Ascending aorta (tissue), 2 donors: ENCODE results near the gene BBS4. TPM values are rescaled to one million over a fixed set of nuclear protein-coding genes. Genes with fewer than 3 reads are reported as not detected.

Experiments
- DNase-seq, 2 donors: peaks; one replicate each; pipeline ENCODE4 v3.0.0-alpha.2; 2019; ENCODE audit warnings: low spot score in 2 of 2
- H3K27ac ChIP-seq, 2 donors: fragments of 200-600 bp; sonication (generic); one replicate each; pipeline ENCODE4 v1.5.1; 2016 to 2017; ENCODE audit warnings: mild to moderate bottlenecking in 1 of 2
- H3K27me3 ChIP-seq: fragments of 200-600 bp; sonication (generic); one replicate; pipeline ENCODE4 v1.5.1; 2017
- H3K36me3 ChIP-seq, 2 donors: fragments of 200-600 bp; sonication (generic); one replicate each; pipeline ENCODE4 v1.5.1; 2016
- H3K4me1 ChIP-seq, 2 donors: fragments of 200-600 bp; sonication (generic); one replicate each; pipeline ENCODE4 v1.5.1; 2016 to 2017; ENCODE audit warnings: mild to moderate bottlenecking in 1 of 2
- H3K4me3 ChIP-seq, 2 donors: fragments of 200-600 bp; sonication (generic); one replicate each; pipeline ENCODE4 v1.5.1; 2016 to 2017; ENCODE audit warnings: mild to moderate bottlenecking in 1 of 2
- H3K9me3 ChIP-seq, 2 donors: fragments of 200-600 bp; sonication (generic); one replicate each; pipeline ENCODE4 v1.5.1; 2016
- intact Hi-C: fragments of 100-400 bp; cut with DNase I; formaldehyde crosslinking; loops from one replicate; pipeline ENCODE4 v1.15.1; 2023
- total RNA-seq: library from RNA; depleted of rRNA; stranded (reverse); fragments of >200 nt; gene quantifications from one replicate; pipeline ENCODE4 v1.1.0, GENCODE V29; 2016
- TF ChIP-seq, protein P1 (sequence below), 3 experiments: fragments of 200-600 bp in 2 of 3; fragments of 450-650 bp in 1 of 3; sonication (generic) in 2 of 3; IDR thresholded peaks; one replicate each; pipeline ENCODE4 v1.5.1; 2016 to 2019; ENCODE audit warnings: antibody characterized with exemption in 3 of 3, mild to moderate bottlenecking in 1 of 3, moderate library complexity in 1 of 3

BBS4 gene
- total RNA-seq, 1 donor from 2014 or later: 9.9 TPM

GRCh38 chr15:72685301-72685924 is 594 bp upstream of the BBS4 start:
- TF ChIP-seq, protein P1, sequence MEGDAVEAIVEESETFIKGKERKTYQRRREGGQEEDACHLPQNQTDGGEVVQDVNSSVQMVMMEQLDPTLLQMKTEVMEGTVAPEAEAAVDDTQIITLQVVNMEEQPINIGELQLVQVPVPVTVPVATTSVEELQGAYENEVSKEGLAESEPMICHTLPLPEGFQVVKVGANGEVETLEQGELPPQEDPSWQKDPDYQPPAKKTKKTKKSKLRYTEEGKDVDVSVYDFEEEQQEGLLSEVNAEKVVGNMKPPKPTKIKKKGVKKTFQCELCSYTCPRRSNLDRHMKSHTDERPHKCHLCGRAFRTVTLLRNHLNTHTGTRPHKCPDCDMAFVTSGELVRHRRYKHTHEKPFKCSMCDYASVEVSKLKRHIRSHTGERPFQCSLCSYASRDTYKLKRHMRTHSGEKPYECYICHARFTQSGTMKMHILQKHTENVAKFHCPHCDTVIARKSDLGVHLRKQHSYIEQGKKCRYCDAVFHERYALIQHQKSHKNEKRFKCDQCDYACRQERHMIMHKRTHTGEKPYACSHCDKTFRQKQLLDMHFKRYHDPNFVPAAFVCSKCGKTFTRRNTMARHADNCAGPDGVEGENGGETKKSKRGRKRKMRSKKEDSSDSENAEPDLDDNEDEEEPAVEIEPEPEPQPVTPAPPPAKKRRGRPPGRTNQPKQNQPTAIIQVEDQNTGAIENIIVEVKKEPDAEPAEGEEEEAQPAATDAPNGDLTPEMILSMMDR (IDR thresholded peaks at IDR 0.05): no peak
- Histone ChIP-seq H3K27ac (peak overlapping the region; percentile 88 to 92), H3K4me1 (peaks cover 0 to 8% of the 10 kb centered on the region in 2 donors), H3K9me3 (no peaks in the 10 kb centered on the region), H3K4me3 (peak overlapping the region; percentile 59 to 77), H3K36me3 (no peaks in the 10 kb centered on the region), H3K27me3 (no peaks in the 10 kb centered on the region)
- DNase-seq: no peak
- intact Hi-C loops: loop anchor here (5.0 kb wide), 1 partner anchor 213 kb away; the partner anchor contains the start of gene ARIH1

GRCh38 chr15:72688697-72689096 is 2.7 kb downstream of the BBS4 start:
- intact Hi-C loops: loop anchor here (5.0 kb wide), 1 partner anchor 216 kb away; the partner anchor contains the start of gene ARIH1
- Histone ChIP-seq H3K9me3 (no peaks in the 10 kb centered on the region), H3K27me3 (no peaks in the 10 kb centered on the region), H3K4me1 (peaks cover 0 to 8% of the 10 kb centered on the region in 2 donors), H3K4me3 (no peak overlapping the region), H3K36me3 (no peaks in the 10 kb centered on the region), H3K27ac (no peak overlapping the region)
- no peak for DNase-seq
- TF ChIP-seq, protein P1 (IDR thresholded peaks at IDR 0.05): no peak

DNA sequence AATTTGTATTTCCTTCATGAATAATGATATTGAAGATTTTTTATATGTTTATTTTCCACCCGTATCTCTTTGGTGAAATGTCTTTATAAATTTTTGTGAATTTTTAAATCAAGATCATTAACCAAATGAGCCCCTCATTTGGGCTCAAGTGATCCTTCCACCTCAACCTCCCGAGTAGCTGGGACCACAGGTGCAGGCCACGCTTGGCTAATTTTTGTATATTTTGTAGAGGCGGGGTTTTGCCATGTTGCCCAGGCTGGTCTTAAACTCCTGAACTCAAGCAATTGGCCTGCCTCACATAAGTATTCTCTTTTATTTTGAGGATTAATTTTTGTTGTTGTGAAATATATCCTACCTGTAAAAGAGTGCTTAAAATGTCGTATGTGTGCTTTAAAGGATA is 4.9 kb downstream of the BBS4 start:
- peaks cover 0 to 3% of the 10 kb centered on the region in 2 donors for H3K4me1 ChIP-seq
- H3K27me3 ChIP-seq: no peaks in the 10 kb centered on the region
- no peaks in the 10 kb centered on the region for H3K36me3 ChIP-seq
- H3K4me3 ChIP-seq: no peak overlapping the region
- TF ChIP-seq, protein P1 (IDR thresholded peaks at IDR 0.05): no peak
- intact Hi-C loops: no loop called here
- no peaks in the 10 kb centered on the region for H3K9me3 ChIP-seq
- no peak for DNase-seq
- H3K27ac ChIP-seq: no peak overlapping the region

GRCh38 chr15:72698938-72699337 is 12.9 kb downstream of the BBS4 start:
- Histone ChIP-seq H3K27ac (no peak overlapping the region), H3K4me3 (no peak overlapping the region), H3K9me3 (no peaks in the 10 kb centered on the region), H3K36me3 (no peaks in the 10 kb centered on the region), H3K27me3 (no peaks in the 10 kb centered on the region), H3K4me1 (no peaks in the 10 kb centered on the region)
- intact Hi-C loops: no loop called here
- TF ChIP-seq, protein P1 (IDR thresholded peaks at IDR 0.05): no peak
- no peak for DNase-seq

GRCh38 chr15:72700076-72700475 is 14.1 kb downstream of the BBS4 start:
- Histone ChIP-seq H3K9me3 (no peaks in the 10 kb centered on the region), H3K4me1 (no peaks in the 10 kb centered on the region), H3K27ac (no peak overlapping the region), H3K36me3 (no peaks in the 10 kb centered on the region), H3K27me3 (no peaks in the 10 kb centered on the region), H3K4me3 (no peak overlapping the region)
- TF ChIP-seq, protein P1 (IDR thresholded peaks at IDR 0.05): no peak
- intact Hi-C loops: no loop called here
- DNase-seq: no peak
